Measurements from ENCODE around the gene ENPP6. TPM values are rescaled to one million over a fixed set of nuclear protein-coding genes. Genes with fewer than 3 reads are reported as not detected.

Gene ENPP6
- total and polyA plus RNA-seq, 3 experiments from 2014 or later = 0.04 to 0.07 TPM; not detected in 1

GRCh38 chr4:184039963-184040383, 177.7 kb downstream of the ENPP6 start:
- no peak overlapping the region for H3K4me3 ChIP-seq (ENCODE audit: low read length)
- Mint-ChIP-seq H3K4me1 (peaks cover 2 to 5% (median 4%) of the 10 kb centered on the region in 3 donors), H3K36me3 (no peaks in the 10 kb centered on the region), H3K9me3 (peaks cover 0 to 3% (median 0%) of the 10 kb centered on the region in 5 donors), H3K27ac (peak overlapping the region in 1 of 8 donors; percentile 43), H3K4me3 (peak overlapping the region in 1 of 7 donors; percentile 16), H3K27me3 (peaks cover 9 to 46% of the 10 kb centered on the region in 2 donors)
- no peak overlapping the region for H3K27ac ChIP-seq (ENCODE audit: low read depth, low read length)
- H3K4me1 ChIP-seq (ENCODE audit: insufficient read depth, low read length) = no peaks in the 10 kb centered on the region
- CTCF ChIA-PET = no interaction called here
- H3K36me3 ChIP-seq (ENCODE audit: insufficient read depth, low read length) = no peaks in the 10 kb centered on the region
- H3K27me3 ChIP-seq (ENCODE audit: insufficient read depth, low read length, poor library complexity, severe bottlenecking) = no peaks in the 10 kb centered on the region
- no peaks in the 10 kb centered on the region for H3K9me3 ChIP-seq (ENCODE audit: low read length)
- DNase-seq = no peak
- POLR2A ChIA-PET = no interaction called here
